Colonic mucosa (tissue), 4 donors: Measurements from ENCODE around the gene SPI1. TPM values are rescaled to one million over a fixed set of nuclear protein-coding genes. Genes with fewer than 3 reads are reported as not detected.

Experiments
- DNase-seq: peaks from one replicate; pipeline ENCODE4 v3.0.0-alpha.2; 2020
- H3K27ac ChIP-seq: fragments of 200-600 bp; one replicate; pipeline ENCODE4 v1.8.0; 2021
- H3K27me3 ChIP-seq: fragments of 200-600 bp; one replicate; pipeline ENCODE4 v1.8.0; 2021
- H3K36me3 ChIP-seq: fragments of 200-600 bp; one replicate; pipeline ENCODE4 v1.8.0; 2021
- H3K4me1 ChIP-seq: fragments of 200-600 bp; one replicate; pipeline ENCODE4 v1.8.0; 2021; ENCODE audit warnings: mild to moderate bottlenecking
- H3K4me3 ChIP-seq: fragments of 200-600 bp; one replicate; pipeline ENCODE4 v1.8.0; 2021
- H3K9ac ChIP-seq, 2 donors: one replicate each; pipeline ENCODE4 v1.7.0; 2013; ENCODE audit warnings: control low read depth in 2 of 2, low read depth in 2 of 2, low read length in 2 of 2
- H3K9me3 ChIP-seq: fragments of 200-600 bp; one replicate; pipeline ENCODE4 v1.8.0; 2021
- intact Hi-C: fragments of 100-400 bp; cut with DNase I; formaldehyde crosslinking; loops from one replicate; pipeline ENCODE4 v1.14.1; 2022
- total RNA-seq, 2 donors: library from RNA; stranded (reverse); fragmentation: NEBNext Ultra II Directional in 1 of 2; extraction: Animal tissue kit (Norgen Biotek cat#: 25700) in 1 of 2; gene quantifications; one replicate each; pipeline ENCODE4 v1.2.1, GENCODE V29; 2021
- TF ChIP-seq, protein P1 (sequence below): fragments of 200-600 bp; IDR thresholded peaks from one replicate; pipeline ENCODE4 v1.8.0; 2022; ENCODE audit warnings: antibody characterized with exemption, mild to moderate bottlenecking
- donor health status: healthy.
- donor health status: DM: no; HTN: no; CAD: no.
- donor health status: DM: no; HTN: no; CAD: no.

SPI1 gene
- total RNA-seq, 2 donors from 2014 or later, result 4.7 to 11.9 TPM

DNA sequence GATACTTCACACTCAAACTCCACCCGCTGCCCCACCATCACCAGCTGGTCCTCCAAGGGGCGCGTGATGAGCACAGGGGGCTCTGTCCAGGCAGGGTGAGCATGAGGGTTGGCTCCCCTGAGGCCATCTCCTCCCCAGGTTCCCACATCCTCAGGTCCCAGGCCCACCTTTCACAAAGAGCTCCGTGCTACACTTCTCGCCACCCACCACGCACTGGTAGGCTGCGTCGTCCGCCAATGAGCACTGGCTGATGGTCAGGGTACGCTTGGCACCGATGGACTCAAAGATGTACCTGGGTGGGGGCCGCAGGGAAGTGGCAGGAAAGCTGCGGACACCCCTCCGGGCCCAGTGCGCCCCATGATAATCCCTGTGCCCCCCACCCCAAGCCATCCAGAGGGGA lies 35.5 kb downstream of the SPI1 start:
- no peaks in the 10 kb centered on the region for H3K9me3 ChIP-seq
- no peak for DNase-seq
- no peak overlapping the region for H3K27ac ChIP-seq
- no peak overlapping the region for H3K4me3 ChIP-seq
- no peaks in the 10 kb centered on the region for H3K36me3 ChIP-seq
- H3K9ac ChIP-seq, result no peak overlapping the region
- TF ChIP-seq, protein P1, sequence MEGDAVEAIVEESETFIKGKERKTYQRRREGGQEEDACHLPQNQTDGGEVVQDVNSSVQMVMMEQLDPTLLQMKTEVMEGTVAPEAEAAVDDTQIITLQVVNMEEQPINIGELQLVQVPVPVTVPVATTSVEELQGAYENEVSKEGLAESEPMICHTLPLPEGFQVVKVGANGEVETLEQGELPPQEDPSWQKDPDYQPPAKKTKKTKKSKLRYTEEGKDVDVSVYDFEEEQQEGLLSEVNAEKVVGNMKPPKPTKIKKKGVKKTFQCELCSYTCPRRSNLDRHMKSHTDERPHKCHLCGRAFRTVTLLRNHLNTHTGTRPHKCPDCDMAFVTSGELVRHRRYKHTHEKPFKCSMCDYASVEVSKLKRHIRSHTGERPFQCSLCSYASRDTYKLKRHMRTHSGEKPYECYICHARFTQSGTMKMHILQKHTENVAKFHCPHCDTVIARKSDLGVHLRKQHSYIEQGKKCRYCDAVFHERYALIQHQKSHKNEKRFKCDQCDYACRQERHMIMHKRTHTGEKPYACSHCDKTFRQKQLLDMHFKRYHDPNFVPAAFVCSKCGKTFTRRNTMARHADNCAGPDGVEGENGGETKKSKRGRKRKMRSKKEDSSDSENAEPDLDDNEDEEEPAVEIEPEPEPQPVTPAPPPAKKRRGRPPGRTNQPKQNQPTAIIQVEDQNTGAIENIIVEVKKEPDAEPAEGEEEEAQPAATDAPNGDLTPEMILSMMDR, result no peak
- no peaks in the 10 kb centered on the region for H3K4me1 ChIP-seq
- H3K27me3 ChIP-seq, result no peaks in the 10 kb centered on the region
- intact Hi-C loops, result no loop called here

DNA sequence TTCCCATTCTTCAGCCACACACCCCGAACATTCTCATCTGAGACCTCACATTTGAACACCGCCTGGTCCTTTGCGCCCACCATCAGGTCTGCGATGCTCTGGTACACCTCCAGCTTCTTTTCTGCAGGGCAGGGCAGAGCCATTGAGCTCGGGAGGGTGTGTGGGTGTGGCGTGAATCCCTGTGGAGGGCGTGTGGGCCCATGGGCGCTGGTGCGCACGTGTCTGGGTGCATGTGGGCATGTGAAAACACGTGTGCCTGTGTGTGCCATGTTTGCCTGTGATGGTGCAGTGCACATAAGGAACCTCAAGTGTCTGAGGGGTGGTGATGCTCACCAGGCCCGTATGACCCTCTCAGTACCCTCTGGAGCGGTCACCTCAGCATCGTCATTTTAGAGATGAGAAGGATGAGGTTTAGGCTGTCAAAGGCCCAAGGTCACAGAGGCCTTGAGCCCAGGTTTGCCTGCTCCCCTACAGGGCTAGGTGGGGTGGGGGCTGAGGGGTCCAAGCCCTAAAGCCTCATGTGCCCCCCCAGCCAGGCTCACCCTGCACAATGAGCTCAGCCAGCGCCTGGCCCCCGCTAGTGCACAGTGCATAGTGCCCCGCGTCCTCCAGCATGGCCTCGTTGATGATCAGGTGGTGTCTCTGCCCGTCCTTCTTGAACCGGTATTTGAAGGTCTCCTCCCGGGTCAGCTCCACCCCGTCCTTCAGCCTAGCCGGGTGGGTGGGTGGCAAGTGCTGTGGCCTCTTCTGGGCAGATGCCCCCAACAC lies 36.1 kb downstream of the SPI1 start:
- intact Hi-C loops, result no loop called here
- Histone ChIP-seq H3K4me3 (no peak overlapping the region), H3K9me3 (no peaks in the 10 kb centered on the region), H3K9ac (no peak overlapping the region), H3K27me3 (no peaks in the 10 kb centered on the region), H3K27ac (no peak overlapping the region), H3K36me3 (no peaks in the 10 kb centered on the region), H3K4me1 (no peaks in the 10 kb centered on the region)
- no peak for DNase-seq
- TF ChIP-seq, protein P1, result no peak

DNA sequence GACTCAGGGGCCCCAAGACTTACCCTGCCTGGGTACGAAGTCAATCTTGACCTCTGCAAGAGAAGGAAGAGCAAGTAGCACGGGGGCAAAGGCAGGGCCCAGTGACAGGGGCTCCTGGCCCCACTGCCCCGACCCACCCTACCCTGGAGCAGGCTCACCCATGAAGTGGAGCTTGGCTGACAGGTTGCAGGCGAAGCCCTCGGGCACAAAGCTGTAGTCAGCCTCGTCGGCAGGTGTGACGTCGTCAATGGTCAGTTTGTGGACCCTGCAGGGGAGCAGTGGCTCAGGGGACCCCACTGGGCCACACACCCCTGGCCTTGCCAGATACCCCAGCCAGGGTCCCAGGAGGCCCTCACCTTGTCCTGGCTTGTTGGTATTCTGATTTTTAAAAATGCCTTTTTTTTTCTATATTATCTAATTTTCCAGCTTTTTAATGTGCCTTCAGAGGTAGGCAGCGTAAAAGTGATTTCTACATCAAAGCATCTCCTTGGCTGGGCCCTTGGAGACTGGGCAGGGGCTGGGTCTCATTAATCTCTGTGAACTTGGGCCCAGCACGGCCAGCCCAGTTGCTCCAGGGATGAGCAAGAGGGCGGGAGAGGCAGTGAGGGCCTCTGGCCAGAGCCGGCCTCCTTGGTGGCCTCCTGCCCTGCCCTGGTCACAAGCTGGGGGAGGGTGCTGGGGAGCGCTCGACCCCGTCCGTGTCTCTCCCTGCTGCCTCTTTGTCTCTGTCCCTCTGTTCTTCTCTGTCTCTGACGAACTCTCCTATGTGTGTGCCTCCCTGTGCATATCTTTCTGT lies 37.2 kb downstream of the SPI1 start:
- no peak for DNase-seq
- Histone ChIP-seq H3K36me3 (no peaks in the 10 kb centered on the region), H3K9ac (no peak overlapping the region), H3K4me3 (no peak overlapping the region), H3K27me3 (no peaks in the 10 kb centered on the region), H3K9me3 (no peaks in the 10 kb centered on the region), H3K27ac (no peak overlapping the region), H3K4me1 (no peaks in the 10 kb centered on the region)
- intact Hi-C loops, result no loop called here
- TF ChIP-seq, protein P1, result no peak

DNA sequence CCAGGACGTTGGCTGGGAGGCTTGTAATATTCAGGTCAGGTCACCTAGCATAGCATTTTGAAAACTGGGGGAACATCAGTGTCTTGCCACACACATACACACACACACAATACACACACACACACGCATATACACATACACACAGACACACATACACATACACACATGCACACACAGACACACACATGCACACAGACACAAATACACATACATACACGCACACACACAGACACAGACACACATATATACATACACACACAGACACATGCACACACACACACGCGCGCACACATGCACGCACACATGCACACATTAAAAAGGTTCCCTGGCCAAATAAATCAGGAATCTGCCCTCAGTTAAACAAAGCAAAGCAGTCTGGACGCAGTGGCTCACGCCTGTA lies 38.3 kb downstream of the SPI1 start:
- DNase-seq, result no peak
- no peaks in the 10 kb centered on the region for H3K36me3 ChIP-seq
- TF ChIP-seq, protein P1, result no peak
- intact Hi-C loops, result no loop called here
- no peaks in the 10 kb centered on the region for H3K27me3 ChIP-seq
- no peak overlapping the region for H3K9ac ChIP-seq
- no peaks in the 10 kb centered on the region for H3K9me3 ChIP-seq
- H3K27ac ChIP-seq, result no peak overlapping the region
- H3K4me1 ChIP-seq, result no peaks in the 10 kb centered on the region
- H3K4me3 ChIP-seq, result no peak overlapping the region

DNA sequence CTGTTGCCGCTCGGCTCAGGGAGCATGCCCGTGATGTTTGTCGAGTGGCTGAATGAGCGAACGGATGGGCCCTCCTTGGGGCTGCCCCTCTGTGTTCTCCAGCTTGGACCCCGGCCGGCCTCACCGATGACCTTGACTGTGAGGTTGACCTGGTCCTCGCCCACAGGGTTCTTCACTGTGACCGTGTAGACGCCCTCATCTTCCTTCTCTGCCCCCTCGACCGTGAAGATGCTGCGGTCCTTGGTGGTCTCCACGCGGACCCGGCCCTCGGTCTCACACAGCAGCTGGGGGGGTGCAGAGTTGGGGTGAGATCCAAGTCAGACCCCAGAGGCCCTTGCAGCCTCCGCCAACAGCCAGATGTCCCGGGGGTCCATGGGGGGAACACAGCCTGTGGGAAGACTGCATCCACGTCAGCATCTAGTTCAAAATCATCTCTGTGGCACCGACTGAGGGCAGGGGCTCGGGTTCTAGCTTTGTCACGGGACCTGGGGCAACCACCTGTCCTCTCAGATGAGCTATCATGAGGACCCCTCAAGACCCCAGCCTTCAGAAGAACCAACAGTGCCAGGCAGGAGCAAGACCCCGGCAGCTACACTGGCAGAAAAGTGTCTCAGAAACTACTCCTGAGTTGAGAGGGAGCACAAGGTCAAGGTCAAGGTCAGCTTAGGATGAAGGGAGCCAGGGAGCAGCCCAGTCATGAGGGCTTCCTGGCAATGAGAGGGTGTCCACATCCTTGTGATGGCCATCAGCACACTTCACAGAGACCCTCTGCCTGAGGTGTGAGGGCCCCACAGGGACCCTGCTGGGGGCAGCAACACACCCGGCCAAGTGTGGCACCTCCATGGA lies 39.7 kb downstream of the SPI1 start:
- Histone ChIP-seq H3K4me3 (no peak overlapping the region), H3K4me1 (no peaks in the 10 kb centered on the region), H3K36me3 (no peaks in the 10 kb centered on the region), H3K9ac (no peak overlapping the region), H3K9me3 (no peaks in the 10 kb centered on the region), H3K27ac (no peak overlapping the region), H3K27me3 (no peaks in the 10 kb centered on the region)
- no peak for DNase-seq
- intact Hi-C loops, result no loop called here
- TF ChIP-seq, protein P1, result no peak
